Colonic mucosa (tissue), 4 donors: ENCODE measurements around the gene OR1F1. TPM values are rescaled to one million over a fixed set of nuclear protein-coding genes. Genes with fewer than 3 reads are reported as not detected.
"Not testable (repeated sequence)": the region's sequence is repeated elsewhere in the genome, so short reads cannot be mapped to it uniquely, and the experiment has no call there.

Experiments
- DNase-seq: peaks from one replicate; pipeline ENCODE4 v3.0.0-alpha.2; 2020
- H3K27ac ChIP-seq: fragments of 200-600 bp; one replicate; pipeline ENCODE4 v1.8.0; 2021
- H3K27me3 ChIP-seq: fragments of 200-600 bp; one replicate; pipeline ENCODE4 v1.8.0; 2021
- H3K36me3 ChIP-seq: fragments of 200-600 bp; one replicate; pipeline ENCODE4 v1.8.0; 2021
- H3K4me1 ChIP-seq: fragments of 200-600 bp; one replicate; pipeline ENCODE4 v1.8.0; 2021; ENCODE audit warnings: mild to moderate bottlenecking
- H3K4me3 ChIP-seq: fragments of 200-600 bp; one replicate; pipeline ENCODE4 v1.8.0; 2021
- H3K9ac ChIP-seq, 2 donors: one replicate each; pipeline ENCODE4 v1.7.0; 2013; ENCODE audit warnings: control low read depth in 2 of 2, low read depth in 2 of 2, low read length in 2 of 2
- H3K9me3 ChIP-seq: fragments of 200-600 bp; one replicate; pipeline ENCODE4 v1.8.0; 2021
- intact Hi-C: fragments of 100-400 bp; cut with DNase I; formaldehyde crosslinking; loops from one replicate; pipeline ENCODE4 v1.14.1; 2022
- total RNA-seq, 2 donors: library from RNA; stranded (reverse); fragmentation: NEBNext Ultra II Directional in 1 of 2; extraction: Animal tissue kit (Norgen Biotek cat#: 25700) in 1 of 2; gene quantifications; one replicate each; pipeline ENCODE4 v1.2.1, GENCODE V29; 2021
- TF ChIP-seq, protein P1 (sequence below): fragments of 200-600 bp; IDR thresholded peaks from one replicate; pipeline ENCODE4 v1.8.0; 2022; ENCODE audit warnings: antibody characterized with exemption, mild to moderate bottlenecking
- donor health status: healthy.
- donor health status: DM: no; HTN: no; CAD: no.
- donor health status: DM: no; HTN: no; CAD: no.

The OR1F1 gene
- total RNA-seq, 2 donors from 2014 or later = not detected

DNA sequence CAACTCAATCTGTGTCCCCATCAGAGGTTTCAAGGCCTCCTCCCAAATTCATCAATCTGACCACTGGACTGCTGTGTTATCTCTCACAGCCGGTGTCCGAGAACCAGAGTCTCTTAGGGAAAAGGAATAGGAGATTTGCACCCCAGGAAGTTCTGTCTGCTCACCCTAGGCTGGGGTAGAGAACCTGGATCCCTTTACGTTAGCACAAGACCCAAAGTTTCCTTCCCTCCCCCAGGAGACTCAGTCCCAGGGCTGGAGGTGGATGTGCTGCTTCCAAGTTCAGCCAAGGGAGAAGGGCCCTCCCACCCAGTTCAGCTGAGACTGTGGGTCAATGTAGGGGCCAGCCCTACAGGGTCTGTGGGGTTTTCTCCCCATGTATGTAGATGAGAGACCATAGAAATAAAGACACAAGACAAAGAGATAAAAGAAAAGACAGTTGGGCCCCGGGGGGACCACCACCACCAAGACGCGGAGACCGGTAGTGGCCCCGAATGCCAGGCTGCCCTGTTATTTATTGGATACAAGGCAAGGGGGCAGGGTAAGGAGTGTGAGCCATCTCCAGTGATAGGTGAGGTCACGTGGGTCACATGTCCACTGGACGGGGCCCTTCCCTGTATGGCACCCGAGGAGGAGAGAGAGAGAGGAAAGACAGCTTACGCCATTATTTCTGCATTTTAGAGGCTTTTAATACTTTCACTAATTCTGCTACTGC lies 22.7 kb upstream of the OR1F1 start:
- TF ChIP-seq, protein P1, sequence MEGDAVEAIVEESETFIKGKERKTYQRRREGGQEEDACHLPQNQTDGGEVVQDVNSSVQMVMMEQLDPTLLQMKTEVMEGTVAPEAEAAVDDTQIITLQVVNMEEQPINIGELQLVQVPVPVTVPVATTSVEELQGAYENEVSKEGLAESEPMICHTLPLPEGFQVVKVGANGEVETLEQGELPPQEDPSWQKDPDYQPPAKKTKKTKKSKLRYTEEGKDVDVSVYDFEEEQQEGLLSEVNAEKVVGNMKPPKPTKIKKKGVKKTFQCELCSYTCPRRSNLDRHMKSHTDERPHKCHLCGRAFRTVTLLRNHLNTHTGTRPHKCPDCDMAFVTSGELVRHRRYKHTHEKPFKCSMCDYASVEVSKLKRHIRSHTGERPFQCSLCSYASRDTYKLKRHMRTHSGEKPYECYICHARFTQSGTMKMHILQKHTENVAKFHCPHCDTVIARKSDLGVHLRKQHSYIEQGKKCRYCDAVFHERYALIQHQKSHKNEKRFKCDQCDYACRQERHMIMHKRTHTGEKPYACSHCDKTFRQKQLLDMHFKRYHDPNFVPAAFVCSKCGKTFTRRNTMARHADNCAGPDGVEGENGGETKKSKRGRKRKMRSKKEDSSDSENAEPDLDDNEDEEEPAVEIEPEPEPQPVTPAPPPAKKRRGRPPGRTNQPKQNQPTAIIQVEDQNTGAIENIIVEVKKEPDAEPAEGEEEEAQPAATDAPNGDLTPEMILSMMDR = no peak
- Histone ChIP-seq H3K27me3 (peaks cover 22% of the 10 kb centered on the region), H3K4me3 (no peak overlapping the region), H3K4me1 (peaks cover 1% of the 10 kb centered on the region), H3K9me3 (no peaks in the 10 kb centered on the region), H3K9ac (peak overlapping the region in 1 of 2 donors; percentile 6), H3K27ac (no peak overlapping the region), H3K36me3 (no peaks in the 10 kb centered on the region)
- intact Hi-C loops = loop anchor here (5.0 kb wide), 1 partner anchor 103 kb away; no protein-coding TSS in a partner anchor
- DNase-seq = no peak

DNA sequence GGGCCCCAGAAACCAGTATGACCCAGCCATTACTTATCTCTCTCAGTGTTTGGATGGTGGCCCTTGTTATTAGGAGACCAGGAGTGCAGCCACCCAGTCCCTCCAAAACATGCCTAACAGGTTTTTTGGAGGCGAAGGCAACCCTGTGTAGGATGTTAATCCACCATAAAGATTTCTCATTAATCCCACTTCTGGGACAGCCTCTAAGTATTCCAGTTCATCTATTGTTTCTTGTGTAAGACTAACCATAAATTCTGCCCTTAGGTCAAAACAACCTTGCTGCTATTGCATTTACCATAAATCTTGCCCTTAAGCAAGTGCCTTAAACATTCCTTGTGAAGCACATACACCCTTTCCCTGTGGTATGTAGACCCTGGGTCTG lies 21.5 kb upstream of the OR1F1 start:
- TF ChIP-seq, protein P1 = no peak
- intact Hi-C loops = loop anchor here (5.0 kb wide), 1 partner anchor 104 kb away; no protein-coding TSS in a partner anchor
- Histone ChIP-seq H3K4me1 (no peaks in the 10 kb centered on the region), H3K36me3 (no peaks in the 10 kb centered on the region), H3K9ac (no peak overlapping the region), H3K4me3 (no peak overlapping the region), H3K27ac (no peak overlapping the region), H3K27me3 (peaks cover 34% of the 10 kb centered on the region), H3K9me3 (no peaks in the 10 kb centered on the region)
- DNase-seq = no peak

DNA sequence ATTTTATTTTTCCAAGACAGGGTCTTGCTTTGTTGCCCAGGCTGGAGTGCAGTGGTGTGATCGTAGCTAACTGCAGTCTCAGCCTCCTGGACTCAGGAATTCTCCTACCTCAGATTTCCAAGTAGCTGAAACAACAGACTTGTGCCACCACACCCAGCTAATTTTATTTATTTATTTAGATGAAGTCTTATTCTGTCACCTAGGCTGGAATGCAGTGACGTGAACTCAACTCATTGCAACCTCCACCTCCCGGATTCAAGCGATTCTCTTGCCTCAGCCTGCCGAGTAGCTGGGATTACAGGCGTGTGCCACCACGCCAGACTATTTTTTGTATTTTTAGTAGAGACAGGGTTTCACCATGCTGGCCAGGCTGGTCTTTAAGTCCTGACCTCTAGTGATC lies 19.3 kb upstream of the OR1F1 start:
- intact Hi-C loops = loop anchor here (5.0 kb wide), 1 partner anchor 106 kb away; no protein-coding TSS in a partner anchor
- not testable (repeated sequence) for H3K9ac ChIP-seq, H3K4me3 ChIP-seq, DNase-seq, H3K27ac ChIP-seq, H3K36me3 ChIP-seq, H3K4me1 ChIP-seq, H3K9me3 ChIP-seq
- peaks cover 54% of the 10 kb centered on the region for H3K27me3 ChIP-seq

DNA sequence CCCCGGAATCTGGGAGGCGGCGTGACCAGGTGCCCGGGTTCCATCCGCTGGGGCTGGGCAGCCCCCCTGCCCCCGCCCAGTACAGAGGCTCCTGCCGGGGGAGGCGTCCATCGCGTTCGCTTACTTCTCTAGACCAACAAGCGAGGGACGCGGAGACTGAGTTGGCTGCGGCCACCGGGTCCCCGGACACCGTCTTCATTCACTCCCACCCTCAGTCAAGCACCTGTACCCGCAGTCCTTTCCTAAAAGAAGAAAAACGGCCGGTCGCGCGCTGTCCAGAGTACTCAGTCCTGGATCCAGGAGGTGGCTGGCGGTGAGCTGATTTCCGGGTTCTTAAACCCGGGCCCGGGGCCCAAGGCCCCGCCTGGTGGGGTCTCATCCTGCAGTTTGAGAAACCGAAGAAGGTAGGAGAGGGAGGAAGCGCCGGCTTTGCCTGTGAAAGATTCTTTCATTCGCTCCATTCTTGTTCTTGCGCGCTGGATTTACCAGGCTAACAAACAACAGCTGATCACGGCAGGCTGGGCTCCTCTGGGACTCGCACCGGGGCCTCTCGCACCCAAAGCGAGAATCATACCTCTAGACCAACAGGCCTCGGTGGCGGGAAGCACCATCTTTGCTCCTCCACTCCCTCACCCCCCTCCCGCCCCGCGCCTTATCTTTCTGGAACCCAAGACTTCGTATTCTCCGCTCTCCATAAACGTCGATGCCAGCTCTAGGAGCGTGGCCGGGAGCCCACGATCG lies 17.4 kb upstream of the OR1F1 start:
- H3K27ac ChIP-seq = no peak overlapping the region
- intact Hi-C loops = no loop called here
- H3K4me3 ChIP-seq = peak overlapping the region; percentile 7
- no peak for DNase-seq
- H3K9ac ChIP-seq = no peak overlapping the region
- H3K4me1 ChIP-seq = no peaks in the 10 kb centered on the region
- H3K9me3 ChIP-seq = no peaks in the 10 kb centered on the region
- TF ChIP-seq, protein P1 = no peak
- no peaks in the 10 kb centered on the region for H3K36me3 ChIP-seq
- H3K27me3 ChIP-seq = peaks cover 72% of the 10 kb centered on the region

DNA sequence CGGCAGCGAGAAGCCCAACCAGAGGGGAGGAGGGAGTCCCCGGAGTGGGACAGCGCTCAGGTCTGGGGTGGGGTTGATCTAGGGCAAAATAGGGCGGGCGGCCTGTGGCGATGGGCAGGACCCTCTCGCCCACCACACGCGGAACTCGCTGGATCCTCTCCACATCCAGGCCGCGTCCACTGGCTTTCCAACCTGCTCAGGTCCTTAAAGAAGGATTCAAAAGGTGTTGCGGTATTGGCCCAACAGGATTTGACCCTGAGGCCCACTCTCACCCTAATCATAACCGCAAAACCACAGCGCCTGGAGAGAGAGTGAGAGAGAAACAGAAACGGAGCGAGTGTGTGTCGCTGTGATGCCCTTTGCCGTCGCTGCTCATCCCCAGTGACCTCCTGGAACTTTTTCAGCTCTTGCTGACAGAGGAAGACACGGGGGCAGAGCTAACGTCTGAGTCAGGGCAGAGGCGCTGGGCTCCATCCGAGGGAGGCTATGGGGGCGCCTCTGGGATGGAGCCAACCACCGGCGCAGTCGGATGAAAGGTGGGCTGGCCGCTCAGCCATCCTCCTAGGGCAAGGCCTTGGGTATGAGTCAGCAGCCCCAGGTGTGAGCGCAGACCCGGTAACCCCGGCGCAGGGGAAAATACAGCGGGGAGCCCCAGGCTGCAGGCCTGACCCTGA lies 16.7 kb upstream of the OR1F1 start:
- Histone ChIP-seq H3K4me1 (no peaks in the 10 kb centered on the region), H3K4me3 (no peak overlapping the region), H3K27me3 (peaks cover 79% of the 10 kb centered on the region), H3K9me3 (no peaks in the 10 kb centered on the region), H3K9ac (no peak overlapping the region), H3K36me3 (no peaks in the 10 kb centered on the region), H3K27ac (no peak overlapping the region)
- DNase-seq = no peak
- TF ChIP-seq, protein P1 = no peak
- intact Hi-C loops = no loop called here
